Measurements from ENCODE around the gene SUCLG2. TPM values are rescaled to one million over a fixed set of nuclear protein-coding genes. Genes with fewer than 3 reads are reported as not detected.

The SUCLG2 gene
- total and polyA plus RNA-seq, 9 donors = 24.8 to 75.2 (median 40.1) TPM

GRCh38 chr3:67648701-67649100, 5.7 kb downstream of the SUCLG2 start:
- Histone ChIP-seq H3K27ac (no peak overlapping the region), H3K27me3 (no peaks in the 10 kb centered on the region), H3K9me3 (no peaks in the 10 kb centered on the region), H3K4me3 (no peak overlapping the region), H3K36me3 (no peaks in the 10 kb centered on the region), H3K4me1 (ENCODE audit: insufficient read depth) (peaks cover 3% of the 10 kb centered on the region)
- TF ChIP-seq EP300 (IDR thresholded peaks at IDR 0.05) (no peak), CTCF (IDR thresholded peaks at IDR 0.05) (no peak), POLR2A (IDR thresholded peaks at IDR 0.05) (no peak)
- 44 to 76% (median 56%) methylated on average over 4 of the region's 4 CpGs for WGBS, 3 donors
- intact Hi-C loops (cut with DNase I) = no loop called here
- no peak for DNase-seq

- no peak for TF ChIP-seq CTCF (IDR thresholded peaks at IDR 0.05)
- no peak for TF ChIP-seq POLR2A (IDR thresholded peaks at IDR 0.05)
- TF ChIP-seq EP300 (IDR thresholded peaks at IDR 0.05) = no peak
- Histone ChIP-seq H3K27ac (no peak overlapping the region), H3K4me1 (ENCODE audit: insufficient read depth) (peaks cover 3% of the 10 kb centered on the region), H3K36me3 (no peaks in the 10 kb centered on the region), H3K9me3 (no peaks in the 10 kb centered on the region), H3K4me3 (no peak overlapping the region), H3K27me3 (no peaks in the 10 kb centered on the region)
- WGBS, 3 donors = 73 to 98% (median 95%) methylated on average over 4 of the region's 4 CpGs
- intact Hi-C loops (cut with DNase I) = no loop called here
- DNase-seq = no peak
These were observed 6.2 kb downstream of the SUCLG2 start for GRCh38 chr3:67648229-67648628.

- no peaks in the 10 kb centered on the region for H3K9me3 ChIP-seq
- peaks cover 3% of the 10 kb centered on the region for H3K4me1 ChIP-seq (ENCODE audit: insufficient read depth)
- 90 to 92% (median 92%) methylated on average over 5 of the region's 5 CpGs for WGBS, 3 donors
- H3K27ac ChIP-seq = no peak overlapping the region
- H3K36me3 ChIP-seq = no peaks in the 10 kb centered on the region
- no peaks in the 10 kb centered on the region for H3K27me3 ChIP-seq
- TF ChIP-seq EP300 (IDR thresholded peaks at IDR 0.05) = no peak
- no peak for TF ChIP-seq CTCF (IDR thresholded peaks at IDR 0.05)
- no peak for TF ChIP-seq POLR2A (IDR thresholded peaks at IDR 0.05)
- no peak for DNase-seq
- intact Hi-C loops (cut with DNase I) = no loop called here
- H3K4me3 ChIP-seq = no peak overlapping the region
These were observed 7.0 kb downstream of the SUCLG2 start for GRCh38 chr3:67647390-67647878.

- H3K4me3 ChIP-seq = no peak overlapping the region
- DNase-seq = no peak
- no peaks in the 10 kb centered on the region for H3K27me3 ChIP-seq
- no peaks in the 10 kb centered on the region for H3K36me3 ChIP-seq
- no peak overlapping the region for H3K27ac ChIP-seq
- peaks cover 3% of the 10 kb centered on the region for H3K4me1 ChIP-seq (ENCODE audit: insufficient read depth)
- intact Hi-C loops (cut with DNase I) = no loop called here
- 88 to 94% (median 93%) methylated on average over 8 of the region's 8 CpGs for WGBS, 3 donors
- TF ChIP-seq POLR2A (IDR thresholded peaks at IDR 0.05) = no peak
- TF ChIP-seq EP300 (IDR thresholded peaks at IDR 0.05) = no peak
- no peak for TF ChIP-seq CTCF (IDR thresholded peaks at IDR 0.05)
- no peaks in the 10 kb centered on the region for H3K9me3 ChIP-seq
These were observed 7.7 kb downstream of the SUCLG2 start for GRCh38 chr3:67646586-67647234.
